Choroid plexus epithelial cell (primary cell): Measurements from ENCODE around the gene CALR.

Experiments used
- DNase-seq: peaks from one replicate; pipeline ENCODE4 v3.0.0-alpha.2; 2010; ENCODE audit warnings: low read depth
- H3K4me3 ChIP-seq: 2 replicates; pipeline ENCODE4 v1.5.1; 2011; ENCODE audit warnings: low read depth, mild to moderate bottlenecking, control low read depth, low read length, moderate library complexity
- CTCF ChIP-seq: conservative IDR thresholded peaks from 2 replicates; pipeline ENCODE4 v1.5.1; 2011; ENCODE audit warnings: low read depth, mild to moderate bottlenecking, control low read depth, inconsistent platforms, low read length, moderate library complexity

Gene CALR

GRCh38 chr19:12965812-12966135, 27.4 kb downstream of the CALR start:
- no peak for TF ChIP-seq CTCF
- DNase-seq = no peak
- H3K4me3 ChIP-seq = no peak overlapping the region

- no peak overlapping the region for H3K4me3 ChIP-seq
- DNase-seq = no peak
- no peak for TF ChIP-seq CTCF
These were observed 29.5 kb downstream of the CALR start for GRCh38 chr19:12967907-12968306.

GRCh38 chr19:12969292-12969988, 31.0 kb downstream of the CALR start, which contains the start of gene DAND5:
Gene DAND5, plus strand, starts transcription at chr19:12969576. Its CDS starts 85 bp downstream, at chr19:12969661.
- DNase-seq = no peak
- H3K4me3 ChIP-seq = no peak within 1 kb of the TSS
- no peak for TF ChIP-seq CTCF

GRCh38 chr19:12970070-12970820, 31.8 kb downstream of the CALR start:
- TF ChIP-seq CTCF = no peak
- no peak for DNase-seq
- H3K4me3 ChIP-seq = no peak overlapping the region

- no peak for DNase-seq
- H3K4me3 ChIP-seq = no peak overlapping the region
- TF ChIP-seq CTCF = no peak
These were observed 34.8 kb downstream of the CALR start for GRCh38 chr19:12973236-12973635.

GRCh38 chr19:12974301-12975220, 36.2 kb downstream of the CALR start:
- no peak for DNase-seq
- H3K4me3 ChIP-seq = no peak overlapping the region
- TF ChIP-seq CTCF = no peak
